PFSK-1 (cell line): ENCODE data around the gene AKR1D1.

Source experiments
- FOXP2 ChIP-seq: optimal IDR thresholded peaks from 2 replicates; pipeline ENCODE3; 2011; ENCODE audit warnings: borderline replicate concordance, control low read depth, inconsistent platforms; ENCODE audit not compliant: insufficient read depth; ENCODE audit errors: extremely low read length, extremely low read depth
- POLR2AphosphoS5 ChIP-seq: IDR thresholded peaks from 2 replicates; pipeline ENCODE4 v1.6.1; 2012; ENCODE audit warnings: low read depth, mild to moderate bottlenecking, control low read depth, low read length, moderate library complexity
- REST ChIP-seq, 2 experiments: IDR thresholded peaks; 2 replicates each; pipeline versions ENCODE4 v1.6.1 to v1.8.0; 2011 to 2012; ENCODE audit warnings: low read depth in 2 of 2, low read length in 2 of 2, control low read depth in 1 of 2, inconsistent platforms in 1 of 2, mild to moderate bottlenecking in 1 of 2, moderate library complexity in 1 of 2; ENCODE audit not compliant: insufficient read depth in 1 of 2
- SIN3A ChIP-seq: IDR thresholded peaks from 2 replicates; pipeline ENCODE4 v1.6.1; 2012; ENCODE audit warnings: mild to moderate bottlenecking, low read length, moderate library complexity, borderline replicate concordance; ENCODE audit not compliant: insufficient read depth
- TAF1 ChIP-seq: IDR thresholded peaks from 2 replicates; pipeline ENCODE4 v1.6.1; 2012; ENCODE audit warnings: low read length, control low read depth, borderline replicate concordance; ENCODE audit not compliant: insufficient read depth

The AKR1D1 gene

GRCh38 chr7:138166681-138167080 is 90.4 kb downstream of the AKR1D1 start:
- TF ChIP-seq FOXP2: no peak
- no peak for TF ChIP-seq REST (IDR thresholded peaks at IDR 0.05; ENCODE audit: insufficient read depth in 1 of 2, low read depth in 2 of 2, low read length in 2 of 2)
- no peak for TF ChIP-seq TAF1
- TF ChIP-seq POLR2AphosphoS5: no peak
- no peak for TF ChIP-seq SIN3A

DNA sequence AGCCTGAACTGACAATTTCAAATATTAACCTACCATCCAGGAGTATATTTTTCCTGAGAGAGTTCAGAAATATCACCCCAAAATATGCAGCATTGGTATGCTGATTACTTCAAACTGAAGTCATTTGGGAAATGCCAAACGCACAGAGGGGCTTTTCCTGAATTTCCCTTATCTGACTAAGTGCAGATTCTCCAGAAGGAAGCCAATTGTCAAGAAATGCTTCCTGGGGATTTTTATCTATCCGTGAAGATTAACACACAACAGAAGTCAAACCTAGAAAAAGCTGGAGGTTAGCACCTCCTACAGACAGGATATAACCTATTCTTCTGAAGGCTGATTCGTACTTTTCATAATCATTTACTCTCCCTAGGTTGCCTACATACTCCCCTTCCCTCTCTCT is 91.0 kb downstream of the AKR1D1 start:
- TF ChIP-seq SIN3A (no peak), TAF1 (no peak), FOXP2 (no peak), REST (IDR thresholded peaks at IDR 0.05; ENCODE audit: insufficient read depth in 1 of 2, low read depth in 2 of 2, low read length in 2 of 2) (no peak), POLR2AphosphoS5 (no peak)

DNA sequence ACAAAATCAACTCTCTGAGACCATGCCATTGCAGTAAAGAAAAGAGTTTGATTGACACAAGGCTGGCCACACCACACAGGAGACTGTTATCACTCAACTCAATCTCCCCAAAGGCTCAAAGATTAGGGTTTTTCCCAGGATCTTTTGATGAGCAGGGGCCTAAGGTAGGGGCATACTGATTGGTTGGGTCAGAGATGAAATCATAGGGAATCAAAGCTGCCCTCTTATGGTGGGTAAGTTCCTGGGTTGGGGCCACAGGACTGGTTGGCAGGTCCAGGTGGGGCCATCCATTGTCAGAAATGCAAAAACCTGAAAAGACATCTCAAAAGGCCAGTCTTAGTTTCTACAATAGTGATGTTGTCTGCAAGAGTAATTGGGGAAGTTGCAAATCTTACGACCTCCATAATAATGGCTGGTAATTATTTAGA is 91.6 kb downstream of the AKR1D1 start:
- TF ChIP-seq TAF1 (no peak), SIN3A (no peak), REST (IDR thresholded peaks at IDR 0.05; ENCODE audit: insufficient read depth in 1 of 2, low read depth in 2 of 2, low read length in 2 of 2) (no peak), FOXP2 (no peak), POLR2AphosphoS5 (no peak)
